GM21423 (cell line): ENCODE results near the gene NUP107.

Experiments
- ATAC-seq: cut with Tn5 transposase; IDR thresholded peaks from one replicate; pipeline ENCODE4 v1.9.1; 2021; ENCODE audit warnings: mild to moderate bottlenecking, moderate library complexity; ENCODE audit not compliant: unreplicated experiment

The NUP107 gene

GRCh38 chr12:68733661-68734071, 46.9 kb downstream of the NUP107 start:
- ATAC-seq: no peak

GRCh38 chr12:68739891-68740290, 53.1 kb downstream of the NUP107 start:
- no peak for ATAC-seq

GRCh38 chr12:68743356-68743755, 56.6 kb downstream of the NUP107 start:
- ATAC-seq: no peak

GRCh38 chr12:68745376-68745903, 58.7 kb downstream of the NUP107 start:
- no peak for ATAC-seq

GRCh38 chr12:68745904-68746571, 59.3 kb downstream of the NUP107 start, which contains the start of gene SLC35E3:
SLC35E3 (plus strand) TSS chr12:68746176; CDS start chr12:68746378, 202 bp downstream.
- ATAC-seq: peak; percentile 97

- peak; percentile 36 for ATAC-seq
These were observed 59.9 kb downstream of the NUP107 start for GRCh38 chr12:68746572-68747180.

DNA sequence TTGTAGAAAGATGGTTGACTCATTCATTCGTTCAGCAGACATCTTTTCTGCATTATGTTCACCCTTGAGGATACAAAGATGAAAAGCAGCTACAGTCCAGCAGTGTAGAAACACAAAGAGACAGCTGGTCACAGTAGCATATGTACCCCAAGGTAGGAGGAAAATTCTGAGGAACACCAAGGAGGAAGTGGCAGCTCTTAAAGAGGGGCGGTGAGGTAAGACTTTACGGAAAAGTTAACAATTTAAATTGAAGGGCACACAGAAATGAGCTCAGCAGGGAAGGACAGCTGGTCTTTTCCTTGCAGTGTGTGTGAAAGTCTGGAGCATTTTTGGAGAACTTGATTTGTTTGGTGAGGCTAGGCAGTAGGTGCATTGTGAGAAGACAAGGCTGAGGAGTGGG, 62.7 kb downstream of the NUP107 start:
- ATAC-seq: no peak

GRCh38 chr12:68749861-68750260, 63.1 kb downstream of the NUP107 start:
- no peak for ATAC-seq

DNA sequence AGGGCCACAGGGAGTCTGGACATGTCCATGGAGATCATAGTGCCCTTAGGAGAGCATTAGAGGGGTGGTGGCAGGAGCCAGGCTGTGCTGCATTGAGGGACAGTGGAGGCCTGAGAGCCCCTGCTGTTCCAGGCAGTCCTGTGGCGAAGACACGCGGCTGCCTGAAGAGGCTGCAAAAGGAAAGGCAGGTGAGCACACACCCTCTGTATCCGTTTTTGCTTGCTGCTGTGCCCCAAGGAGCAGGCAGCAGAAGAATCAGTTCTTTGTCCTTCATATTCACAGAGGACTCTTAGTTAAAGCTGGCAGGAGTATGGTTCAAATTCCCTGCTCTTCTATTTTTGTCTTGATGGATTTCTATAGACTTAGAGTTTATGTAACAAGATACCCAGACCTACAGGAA, 63.7 kb downstream of the NUP107 start:
- ATAC-seq: no peak

DNA sequence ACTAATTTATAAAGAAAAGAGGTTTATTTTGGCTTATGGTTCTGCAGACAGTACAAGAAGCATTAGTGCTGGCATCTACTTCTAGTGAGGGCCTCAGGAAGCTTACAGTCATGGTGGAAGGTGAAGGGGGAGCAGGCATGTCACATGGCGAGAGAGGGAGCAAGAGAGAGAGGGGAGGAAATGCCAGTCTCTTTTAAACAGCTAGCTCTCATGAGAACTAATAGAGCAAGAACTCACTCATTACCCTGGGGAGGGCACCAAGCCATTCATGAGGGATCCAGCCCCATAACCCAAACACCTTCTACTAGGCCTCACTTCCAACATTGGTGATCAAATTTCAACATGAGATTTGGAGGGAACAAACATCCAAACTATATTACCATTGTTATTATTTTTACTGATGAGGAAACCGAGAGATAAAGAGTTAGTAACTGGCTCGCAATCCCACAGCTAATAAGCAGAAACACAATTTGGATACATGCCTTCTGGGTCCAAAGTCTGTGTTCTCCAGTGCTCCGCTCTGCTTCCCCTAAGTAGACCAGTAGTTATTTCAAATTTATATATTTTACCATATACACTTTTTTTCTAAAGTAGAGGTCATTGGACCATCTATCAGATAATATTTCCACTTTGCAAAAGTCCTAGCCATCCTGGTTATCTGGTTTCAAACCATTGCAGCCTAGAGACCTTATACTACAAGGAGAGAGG, 68.9 kb downstream of the NUP107 start:
- no peak for ATAC-seq

GRCh38 chr12:68759852-68760251, 73.1 kb downstream of the NUP107 start:
- ATAC-seq: no peak

GRCh38 chr12:68760806-68761441, 74.1 kb downstream of the NUP107 start:
- ATAC-seq: no peak

DNA sequence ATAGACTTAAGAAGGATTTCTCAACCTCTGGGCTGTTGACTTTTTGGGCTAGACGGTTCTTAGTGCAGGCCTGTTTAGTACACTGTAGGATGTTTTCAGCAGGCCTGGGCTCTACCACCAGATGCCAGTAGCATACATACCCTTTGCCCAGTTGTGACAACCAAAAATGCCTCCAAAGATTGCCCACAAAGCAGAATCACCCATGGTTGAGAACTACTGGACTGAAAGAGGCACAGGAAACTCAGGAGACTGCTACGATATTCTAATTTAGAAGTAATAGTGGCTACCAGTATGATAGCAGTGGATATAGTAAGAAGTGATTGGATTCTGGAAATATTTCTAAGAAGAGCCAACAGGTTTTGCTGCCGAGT, 74.6 kb downstream of the NUP107 start:
- ATAC-seq: no peak

GRCh38 chr12:68761901-68762630, 75.3 kb downstream of the NUP107 start:
- no peak for ATAC-seq

DNA sequence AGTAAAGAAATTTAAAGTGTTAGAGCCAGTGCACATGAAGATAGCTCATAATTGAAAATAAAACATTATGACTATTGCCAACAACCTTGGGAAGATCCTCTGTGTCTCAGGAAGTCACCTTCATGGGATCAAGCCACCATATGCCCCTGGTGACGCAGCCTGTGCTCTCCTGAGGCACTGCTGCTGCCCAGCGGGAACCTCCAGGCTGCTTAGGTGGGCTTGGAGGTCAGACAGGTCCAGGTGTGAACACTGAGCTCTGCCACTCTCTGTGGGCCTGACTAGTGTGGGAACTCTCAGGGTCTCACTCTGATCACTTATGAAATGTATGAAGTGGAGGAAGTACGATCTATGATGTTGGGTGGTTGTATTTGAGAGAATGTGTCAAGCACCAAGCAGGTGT, 75.9 kb downstream of the NUP107 start:
- no peak for ATAC-seq

DNA sequence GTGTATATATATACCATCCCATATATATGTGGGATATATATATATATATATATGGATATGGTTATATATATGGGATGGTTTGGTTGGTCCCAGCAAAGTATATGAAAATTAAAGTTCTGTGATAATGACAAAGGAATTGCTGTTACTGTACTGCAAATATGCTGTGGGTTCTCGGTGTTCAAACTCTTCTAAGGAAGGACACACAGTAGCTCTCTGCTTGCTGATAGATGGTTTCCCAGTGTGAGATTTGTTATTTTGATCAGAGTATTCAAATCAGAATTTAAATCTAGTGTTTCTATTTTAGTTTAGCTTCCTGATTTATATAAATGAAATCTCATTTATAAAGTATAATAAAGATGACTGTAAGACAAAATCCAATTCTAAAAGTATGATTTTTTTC, 78.9 kb downstream of the NUP107 start:
- ATAC-seq: no peak

GRCh38 chr12:68766646-68767045, 79.9 kb downstream of the NUP107 start:
- no peak for ATAC-seq

DNA sequence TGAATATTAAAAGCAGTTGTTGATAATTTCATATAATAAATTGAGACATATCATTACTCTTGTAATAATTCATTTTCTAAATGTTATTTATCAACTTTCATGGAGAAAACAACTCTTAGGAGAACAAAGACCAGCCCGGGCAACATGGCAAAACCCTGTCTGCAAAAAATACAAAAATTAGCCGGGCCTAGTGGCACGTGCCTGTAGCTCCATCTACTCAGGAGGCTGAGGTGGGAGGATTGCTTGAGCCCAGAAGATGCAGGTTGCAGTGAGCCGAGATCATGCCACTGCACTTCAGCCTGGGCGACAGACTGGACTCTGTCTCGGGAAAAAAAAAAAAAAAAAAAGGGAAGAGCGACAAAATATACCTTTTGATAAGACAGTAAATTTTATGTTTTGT, 80.4 kb downstream of the NUP107 start:
- no peak for ATAC-seq

DNA sequence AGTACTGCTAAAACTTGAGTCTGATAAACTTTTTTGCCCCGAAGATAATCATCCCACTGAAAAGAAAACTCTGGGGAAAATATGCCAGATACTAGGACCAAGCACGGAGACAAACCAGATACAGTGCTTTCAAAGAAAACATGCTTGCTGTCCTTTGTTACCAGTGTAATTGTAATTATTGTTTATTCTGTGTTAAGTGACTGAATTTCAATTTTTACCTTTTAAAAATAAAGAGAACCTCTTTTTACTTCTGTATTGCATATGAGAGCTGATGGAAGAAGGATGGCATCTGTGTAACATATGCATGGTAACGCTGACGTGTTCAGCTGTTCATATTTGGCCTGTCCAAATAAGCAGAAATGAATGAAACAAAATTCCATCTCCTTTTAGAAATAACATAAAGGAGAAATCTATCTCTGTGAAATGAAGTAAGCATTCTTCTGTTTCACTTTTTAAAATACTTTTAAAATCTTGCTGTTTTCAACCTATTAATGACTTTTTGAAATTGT, 81.7 kb downstream of the NUP107 start:
- no peak for ATAC-seq

DNA sequence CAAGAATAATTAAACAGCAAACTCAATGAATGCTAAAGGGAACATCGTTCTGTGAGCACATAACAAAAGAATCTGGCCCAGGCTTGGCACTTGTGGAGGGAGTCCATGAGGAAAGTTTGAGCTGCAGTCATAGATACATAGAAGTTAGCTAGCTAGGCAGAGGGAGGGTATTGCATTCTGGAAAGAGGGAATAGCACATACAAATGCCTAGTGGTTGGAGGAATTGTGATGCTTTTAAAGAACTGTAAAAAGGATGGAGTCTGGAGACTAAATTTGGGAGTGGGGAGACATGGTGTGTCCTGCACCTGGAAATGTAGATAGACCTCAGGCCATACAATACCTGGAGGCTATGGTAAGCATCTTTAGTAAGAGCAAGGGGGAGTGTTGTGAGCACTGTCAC, 83.2 kb downstream of the NUP107 start:
- ATAC-seq: no peak
